NCI-H146 treated with DMSO at 0.1 percent for 48 hours (cell line): Measurements from ENCODE around the gene DPP8.
"Not testable (repeated sequence)": the region's sequence is repeated elsewhere in the genome, so short reads cannot be mapped to it uniquely, and the experiment has no call there.

ENCODE experiments used
- DNase-seq: peaks from one replicate; lab custom pipeline; 2025; ENCODE audit not compliant: unreplicated experiment; lab: John Stamatoyannopoulos, UW

DPP8 gene

DNA sequence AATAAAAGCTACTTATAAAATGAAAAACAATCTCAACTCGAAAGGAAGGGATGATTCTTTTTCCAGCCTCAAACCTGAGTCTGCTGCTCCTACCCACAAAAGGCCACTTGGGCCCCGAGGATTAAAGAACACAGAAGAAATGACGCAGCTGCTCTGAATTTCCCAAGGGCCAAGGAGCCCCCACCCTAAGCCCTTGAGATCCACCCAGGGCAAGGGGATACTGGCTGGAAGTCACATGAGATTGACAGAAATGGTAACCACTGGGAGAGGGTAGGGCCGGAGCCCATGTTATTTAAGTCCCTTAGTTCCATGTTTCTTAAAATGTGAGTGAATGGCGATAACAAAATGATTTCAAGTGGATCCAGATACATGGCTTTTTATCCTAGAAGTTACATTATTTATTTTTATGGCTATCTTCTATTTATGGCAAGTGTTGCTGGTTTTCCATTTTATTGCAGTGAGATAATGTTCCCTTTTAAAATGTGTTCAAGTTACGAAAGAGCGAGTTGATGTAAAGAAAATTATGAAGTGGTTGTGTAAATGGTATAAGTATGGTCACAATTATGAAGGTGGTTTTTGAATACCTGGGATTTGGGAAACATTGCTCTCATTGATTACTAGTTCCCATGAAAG, 111.6 kb downstream of the DPP8 start:
- no peak for DNase-seq

- no peak for DNase-seq
Measured at GRCh38 chr15:65404186-65404872, 113.2 kb downstream of the DPP8 start.

- no peak for DNase-seq
Measured at GRCh38 chr15:65402961-65403360, 114.5 kb downstream of the DPP8 start.

DNA sequence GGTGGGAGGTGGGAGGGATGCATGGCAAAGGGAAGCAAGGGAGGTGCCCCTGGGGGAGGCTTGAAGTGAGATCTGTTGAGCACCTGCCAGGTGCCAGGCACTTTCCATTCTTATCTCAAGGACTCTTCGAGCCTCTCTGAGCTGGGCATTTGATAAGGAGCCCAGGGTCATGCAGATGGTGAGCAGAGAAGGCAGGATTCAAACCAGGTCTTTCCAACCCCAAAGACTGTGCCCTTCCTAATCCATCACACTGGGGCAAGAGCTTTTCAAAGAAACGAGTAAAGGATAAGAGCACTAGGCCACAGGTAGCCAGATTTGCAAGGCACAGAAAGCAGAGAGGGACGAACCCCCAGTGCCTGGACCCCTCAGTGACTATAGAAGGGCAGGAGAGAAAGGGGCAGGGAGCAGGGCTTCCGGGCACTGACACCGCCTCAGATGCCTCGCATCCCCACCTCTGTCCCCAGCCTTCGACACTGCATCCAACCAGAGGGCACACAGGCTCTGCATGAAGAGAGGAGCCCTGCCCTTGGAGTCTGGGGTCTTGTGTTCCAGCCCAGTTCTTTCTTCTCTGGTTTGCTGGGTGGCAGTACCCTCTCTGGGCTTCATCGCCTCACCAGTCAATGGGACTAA, 115.8 kb downstream of the DPP8 start:
- no peak for DNase-seq

- DNase-seq, result peak; percentile 66
Measured at GRCh38 chr15:65400760-65401610, 116.5 kb downstream of the DPP8 start.

- DNase-seq, result no peak
Measured at GRCh38 chr15:65399997-65400396, 117.5 kb downstream of the DPP8 start.

- DNase-seq, result no peak
Measured at GRCh38 chr15:65399001-65399706, 118.3 kb downstream of the DPP8 start.

DNA sequence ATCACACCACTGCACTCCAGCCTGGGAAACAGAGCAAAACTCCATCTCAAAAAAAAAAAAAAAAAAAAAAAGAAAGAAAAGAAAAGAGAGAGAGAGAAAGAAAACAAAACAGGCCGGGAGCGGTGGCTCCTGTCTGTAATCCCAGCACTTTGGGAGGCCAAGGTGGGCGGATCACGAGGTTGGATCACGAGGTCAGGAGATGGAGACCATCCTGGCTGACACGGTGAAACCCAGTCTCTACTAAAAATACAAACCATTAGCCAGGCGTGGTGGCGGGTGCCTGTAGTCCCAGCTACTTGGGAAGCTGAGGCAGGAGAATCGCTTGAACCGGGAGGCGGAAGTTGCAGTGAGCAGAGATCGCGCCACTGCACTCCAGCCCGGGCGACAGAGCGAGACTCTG, 119.0 kb downstream of the DPP8 start:
- not testable (repeated sequence) for DNase-seq

DNA sequence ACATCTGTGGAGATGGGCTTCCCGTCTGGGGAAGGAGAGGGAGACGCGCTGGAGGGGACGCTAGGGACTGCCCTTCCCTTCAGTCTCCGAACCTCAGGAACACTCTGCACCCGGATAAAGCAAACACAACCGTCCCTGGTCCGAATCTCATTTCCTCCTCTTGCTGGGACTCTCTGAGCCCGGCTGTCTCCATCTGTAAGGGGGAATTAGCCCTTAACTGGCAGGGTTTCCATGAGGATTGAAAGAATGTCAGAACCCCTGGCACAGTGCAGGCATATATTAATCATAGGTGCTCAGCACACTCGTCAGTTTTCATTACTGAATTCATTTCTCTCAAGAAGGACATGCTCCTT, 120.5 kb downstream of the DPP8 start:
- no peak for DNase-seq

DNA sequence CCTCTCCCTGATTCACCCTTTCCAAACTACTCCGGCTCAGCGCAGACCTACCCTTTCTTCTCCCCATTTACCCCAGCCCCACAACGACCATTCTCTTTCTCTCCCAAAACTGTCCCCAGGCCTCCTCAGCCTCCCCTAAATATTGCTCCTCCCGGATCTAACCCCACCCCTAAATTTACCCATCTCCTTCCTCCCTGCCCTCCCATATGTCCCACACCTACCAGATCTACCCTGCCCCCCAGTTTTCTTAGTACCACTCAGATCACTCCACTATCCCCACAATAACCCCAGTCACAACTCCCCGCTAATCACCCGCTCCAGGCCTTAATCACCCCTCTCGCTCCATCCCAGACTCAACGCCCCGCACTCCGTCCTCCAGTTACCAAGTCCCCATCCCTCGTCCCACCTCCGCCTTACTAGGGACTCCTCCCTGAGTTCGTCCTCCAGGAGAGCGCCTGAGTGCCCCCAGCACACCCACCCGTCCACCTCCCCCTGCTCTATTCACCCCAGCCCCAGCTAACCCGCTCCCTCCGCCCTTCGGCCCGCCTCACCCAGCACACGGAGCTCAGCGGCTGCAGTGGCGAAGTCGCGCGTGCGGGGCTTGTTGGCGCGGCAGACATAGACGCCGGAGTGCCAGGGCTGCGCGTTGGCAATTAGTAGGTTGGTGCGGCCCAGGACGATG, 121.1 kb downstream of the DPP8 start:
- no peak for DNase-seq

GRCh38 chr15:65395567-65396202, 121.8 kb downstream of the DPP8 start:
- DNase-seq, result no peak

DNA sequence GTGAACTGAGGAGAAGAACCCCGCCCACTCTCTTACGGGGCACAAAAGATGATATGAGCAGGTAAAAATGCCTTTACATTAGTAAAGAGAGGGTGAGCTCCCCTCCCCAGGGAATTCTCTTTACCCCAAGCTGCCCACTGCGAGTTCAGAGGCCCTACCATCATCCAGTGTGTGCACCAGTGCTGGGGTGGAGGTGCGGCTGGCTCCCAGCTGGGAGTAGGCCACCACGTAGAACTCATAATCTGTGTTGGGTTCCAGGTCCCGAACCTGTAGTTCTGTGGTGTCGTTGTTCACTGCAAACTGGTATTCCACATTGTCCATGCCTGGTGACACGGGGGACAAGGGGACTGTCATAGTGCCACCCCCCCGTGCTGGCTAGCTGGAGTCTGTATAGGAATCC, 122.6 kb downstream of the DPP8 start:
- DNase-seq, result no peak

DNA sequence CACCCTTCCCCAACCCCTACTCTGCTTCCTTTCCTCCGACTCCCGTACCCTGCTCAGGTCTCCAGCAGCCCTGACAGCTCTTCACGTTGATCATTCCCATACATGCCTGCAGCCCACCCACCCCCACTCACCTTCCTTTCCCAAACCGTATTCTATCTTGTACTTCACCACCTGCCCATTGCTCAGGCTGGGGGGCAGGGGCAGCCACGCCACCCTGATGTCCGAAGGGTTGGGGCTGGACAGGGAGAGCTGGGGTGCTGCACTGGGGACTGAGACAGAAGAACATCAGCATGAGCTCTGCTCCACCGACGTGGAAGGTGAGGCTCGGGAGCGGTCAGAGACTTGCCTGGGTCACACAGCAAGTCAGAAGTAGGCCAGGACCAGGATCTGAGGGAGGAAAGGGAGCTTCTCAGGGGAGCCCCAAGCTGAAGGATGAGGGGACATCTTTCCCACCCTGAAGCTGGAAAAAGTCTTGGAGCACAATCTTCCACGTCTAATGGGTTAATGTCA, 123.2 kb downstream of the DPP8 start:
- no peak for DNase-seq

- DNase-seq, result no peak
Measured at GRCh38 chr15:65393557-65393956, 123.9 kb downstream of the DPP8 start.

DNA sequence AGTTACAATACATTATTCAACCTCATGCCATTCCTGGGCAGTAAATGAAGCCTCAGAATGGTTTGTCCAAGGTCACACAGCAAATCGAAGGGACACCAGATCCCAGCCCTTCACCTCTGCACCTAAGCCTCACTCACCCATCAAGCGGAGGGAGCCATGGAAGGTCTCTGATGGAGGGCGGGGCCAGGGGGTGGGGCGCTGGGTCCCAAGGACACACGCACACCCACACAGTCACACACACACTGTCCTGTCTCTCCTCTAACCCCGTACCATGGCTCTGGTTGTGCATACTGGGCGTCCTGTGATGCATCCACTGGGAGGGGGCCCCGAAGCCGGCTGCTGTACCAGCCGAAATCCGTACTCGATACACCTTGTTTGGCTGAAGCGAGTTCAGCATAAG, 124.4 kb downstream of the DPP8 start:
- DNase-seq, result no peak
